GM23338 (cell line): ENCODE results near the gene MANSC1. TPM values are rescaled to one million over a fixed set of nuclear protein-coding genes. Genes with fewer than 3 reads are reported as not detected.

Experiments
- ATAC-seq: fragments of 200-7000 bp; cut with Tn5 transposase; 3 replicates; pipeline ENCODE4 v1.9.1; 2020
- DNase-seq: peaks from one replicate; pipeline ENCODE4 v3.0.0-alpha.2; 2015; ENCODE audit warnings: low spot score
- H2AFZ ChIP-seq: fragments of 200-600 bp; sonication (generic); 2 replicates; pipeline ENCODE4 v1.8.0; 2016; ENCODE audit warnings: antibody characterized with exemption, mild to moderate bottlenecking, moderate library complexity
- H3F3A ChIP-seq: fragments of 200-600 bp; sonication (generic); replicated peaks from 2 replicates; pipeline ENCODE4 v1.8.0; 2017; ENCODE audit warnings: antibody characterized with exemption, mixed run types, low read depth
- H3K27ac ChIP-seq: fragments of 200-600 bp; sonication (generic); 2 replicates; pipeline ENCODE4 v1.6.1; 2016; ENCODE audit warnings: low read depth
- H3K27me3 ChIP-seq: fragments of 200-600 bp; sonication (generic); 2 replicates; pipeline ENCODE4 v1.8.0; 2016; ENCODE audit warnings: mild to moderate bottlenecking, mixed run types, moderate library complexity; ENCODE audit not compliant: insufficient read depth
- H3K36me3 ChIP-seq: fragments of 200-600 bp; sonication (generic); 2 replicates; pipeline ENCODE4 v1.8.0; 2016; ENCODE audit warnings: mild to moderate bottlenecking; ENCODE audit not compliant: insufficient read depth
- H3K4me1 ChIP-seq: fragments of 200-600 bp; sonication (generic); 2 replicates; pipeline ENCODE4 v1.8.0; 2016; ENCODE audit warnings: mild to moderate bottlenecking, moderate library complexity; ENCODE audit not compliant: insufficient read depth
- H3K4me2 ChIP-seq: fragments of 200-600 bp; sonication (generic); 2 replicates; pipeline ENCODE4 v1.7.1; 2017; ENCODE audit warnings: mixed run types
- H3K4me3 ChIP-seq: fragments of 200-600 bp; sonication (generic); 2 replicates; pipeline ENCODE4 v1.6.1; 2016; ENCODE audit warnings: mixed run types
- H3K79me2 ChIP-seq: fragments of 200-600 bp; sonication (generic); replicated peaks from 2 replicates; pipeline ENCODE4 v1.8.0; 2017; ENCODE audit warnings: mild to moderate bottlenecking; ENCODE audit not compliant: insufficient read depth
- H3K9me2 ChIP-seq: fragments of 200-600 bp; sonication (generic); 2 replicates; pipeline ENCODE4 v1.8.0; 2017; ENCODE audit not compliant: insufficient read depth
- H4K20me1 ChIP-seq: fragments of 200-600 bp; sonication (generic); replicated peaks from 2 replicates; pipeline ENCODE4 v1.8.0; 2017; ENCODE audit warnings: mild to moderate bottlenecking; ENCODE audit not compliant: insufficient read depth
- H3K27ac Mint-ChIP-seq: 2 replicates; pipeline ENCODE4 v1.8.0; 2020; ENCODE audit warnings: inconsistent platforms, mild to moderate bottlenecking, moderate library complexity, mixed read lengths
- H3K27me3 Mint-ChIP-seq: 3 replicates; pipeline ENCODE4 v1.8.0; 2022; ENCODE audit warnings: low read depth, mild to moderate bottlenecking, moderate library complexity, mixed read lengths, inconsistent platforms; ENCODE audit not compliant: insufficient read depth, poor library complexity
- H3K36me3 Mint-ChIP-seq: 3 replicates; pipeline ENCODE4 v1.8.0; 2021; ENCODE audit warnings: low read depth, mild to moderate bottlenecking, inconsistent platforms, moderate library complexity, mixed read lengths
- H3K4me1 Mint-ChIP-seq: 3 replicates; pipeline ENCODE4 v1.8.0; 2020; ENCODE audit warnings: mild to moderate bottlenecking, inconsistent platforms, mixed read lengths
- H3K4me3 Mint-ChIP-seq: 3 replicates; pipeline ENCODE4 v1.8.0; 2021; ENCODE audit warnings: moderate library complexity, mild to moderate bottlenecking, inconsistent platforms, mixed read lengths
- H3K9me3 Mint-ChIP-seq: 3 replicates; pipeline ENCODE4 v1.8.0; 2020; ENCODE audit warnings: moderate library complexity, mild to moderate bottlenecking, inconsistent platforms, mixed read lengths
- CREB1 ChIP-seq: fragments of 250-450 bp; sonication (Bioruptor Pico); IDR thresholded peaks from 2 replicates; pipeline ENCODE4 v1.5.0; 2020; ENCODE audit warnings: low read depth, mild to moderate bottlenecking, moderate library complexity
- ETS1 ChIP-seq: IDR thresholded peaks from 2 replicates; pipeline ENCODE4 v1.6.1; 2016; ENCODE audit warnings: antibody characterized with exemption
- EZH2 ChIP-seq: fragments of 200-600 bp; sonication (generic); IDR thresholded peaks from one replicate; pipeline ENCODE4 v1.8.0; 2017; ENCODE audit warnings: antibody characterized with exemption, mild to moderate bottlenecking, low read depth; ENCODE audit not compliant: unreplicated experiment
- EZH2phosphoT487 ChIP-seq: fragments of 200-600 bp; sonication (generic); IDR thresholded peaks from one replicate; pipeline ENCODE4 v1.8.1; 2018; ENCODE audit warnings: antibody characterized with exemption; ENCODE audit not compliant: unreplicated experiment
- JUNB ChIP-seq: IDR thresholded peaks from one replicate; pipeline ENCODE4 v1.6.1; 2016; ENCODE audit warnings: antibody characterized with exemption; ENCODE audit not compliant: unreplicated experiment
- NANOG ChIP-seq: IDR thresholded peaks from 2 replicates; pipeline ENCODE4 v1.6.1; 2016; ENCODE audit warnings: antibody characterized with exemption, borderline replicate concordance
- POLR2AphosphoS5 ChIP-seq: IDR thresholded peaks from 2 replicates; pipeline ENCODE4 v1.6.1; 2016; ENCODE audit warnings: antibody characterized with exemption, low read depth
- STAT1 ChIP-seq: IDR thresholded peaks from one replicate; pipeline ENCODE4 v1.6.1; 2016; ENCODE audit warnings: antibody characterized with exemption; ENCODE audit not compliant: unreplicated experiment
- ZNF114 ChIP-seq: fragments of 250-450 bp; sonication (Bioruptor Pico); IDR thresholded peaks from 2 replicates; pipeline ENCODE4 v1.5.0; 2020; ENCODE audit warnings: mild to moderate bottlenecking, moderate library complexity
- ZNF331 ChIP-seq: fragments of 250-450 bp; sonication (Bioruptor Pico); IDR thresholded peaks from 2 replicates; pipeline ENCODE4 v1.5.0; 2020; ENCODE audit warnings: low read depth, mild to moderate bottlenecking, moderate library complexity
- ZNF462 ChIP-seq: fragments of 250-450 bp; sonication (Bioruptor Pico); IDR thresholded peaks from 2 replicates; pipeline ENCODE4 v1.5.0; 2020; ENCODE audit warnings: mild to moderate bottlenecking, moderate library complexity
- polyA plus RNA-seq: library from polyadenylated mRNA; unstranded; fragments of >200 nt; fragmentation: Nextera tagmentation; extraction: Ambion mirVana; gene quantifications from 2 replicates; pipeline ENCODE4 v1.2.1, GENCODE V29; 2016
- total RNA-seq: library from RNA; depleted of rRNA; stranded (reverse); fragments of >200 nt; shearing (Covaris generic); gene quantifications from 2 replicates; pipeline ENCODE4 v1.2.3, GENCODE V29; 2014
- TF ChIP-seq, protein P1 (sequence below): IDR thresholded peaks from one replicate; pipeline ENCODE4 v1.6.1; 2018; ENCODE audit warnings: antibody characterized with exemption; ENCODE audit not compliant: unreplicated experiment
- TF ChIP-seq, protein P2 (sequence below), 2 experiments: fragments of 200-600 bp in 1 of 2; sonication (generic) in 1 of 2; conservative IDR thresholded peaks; 2 replicates each; pipeline versions ENCODE4 v1.5.1 to v1.6.1; 2016 to 2017; ENCODE audit warnings: antibody characterized with exemption in 2 of 2, low read depth in 2 of 2, mild to moderate bottlenecking in 2 of 2, moderate library complexity in 1 of 2

The MANSC1 gene
- total and polyA plus RNA-seq, 2 experiments from 2014 or later = 4.4 to 5.1 TPM

GRCh38 chr12:12319451-12320183, 30.4 kb downstream of the MANSC1 start:
- no peaks in the 10 kb centered on the region for H4K20me1 ChIP-seq
- no peaks in the 10 kb centered on the region for H3K27me3 ChIP-seq
- H3K9me3 Mint-ChIP-seq = peaks cover 10% of the 10 kb centered on the region
- peaks cover 16% of the 10 kb centered on the region; the same call in 1 of the 2 replicates for H3K4me1 ChIP-seq
- H3K27ac Mint-ChIP-seq = peak overlapping the region; percentile 32
- peaks cover 13% of the 10 kb centered on the region for H3K4me1 Mint-ChIP-seq
- peak; percentile 49 for DNase-seq
- H2AFZ ChIP-seq = peak overlapping the region; percentile 3; the same call in 1 of the 2 replicates
- H3K79me2 ChIP-seq = no peaks in the 10 kb centered on the region
- H3K4me3 ChIP-seq = no peak overlapping the region
- H3K36me3 ChIP-seq = no peaks in the 10 kb centered on the region
- H3K27me3 Mint-ChIP-seq = peaks cover 10% of the 10 kb centered on the region
- 0 out of 3 replicates have a peak overlapping the region, but pooled peaks have one; percentile 3 for H3K4me3 Mint-ChIP-seq
- peak overlapping the region; percentile 22 for H3K4me2 ChIP-seq
- H3K9me2 ChIP-seq = peaks cover 3% of the 10 kb centered on the region; the same call in 1 of the 2 replicates
- no peak for TF ChIP-seq POLR2AphosphoS5
- TF ChIP-seq, protein P1, sequence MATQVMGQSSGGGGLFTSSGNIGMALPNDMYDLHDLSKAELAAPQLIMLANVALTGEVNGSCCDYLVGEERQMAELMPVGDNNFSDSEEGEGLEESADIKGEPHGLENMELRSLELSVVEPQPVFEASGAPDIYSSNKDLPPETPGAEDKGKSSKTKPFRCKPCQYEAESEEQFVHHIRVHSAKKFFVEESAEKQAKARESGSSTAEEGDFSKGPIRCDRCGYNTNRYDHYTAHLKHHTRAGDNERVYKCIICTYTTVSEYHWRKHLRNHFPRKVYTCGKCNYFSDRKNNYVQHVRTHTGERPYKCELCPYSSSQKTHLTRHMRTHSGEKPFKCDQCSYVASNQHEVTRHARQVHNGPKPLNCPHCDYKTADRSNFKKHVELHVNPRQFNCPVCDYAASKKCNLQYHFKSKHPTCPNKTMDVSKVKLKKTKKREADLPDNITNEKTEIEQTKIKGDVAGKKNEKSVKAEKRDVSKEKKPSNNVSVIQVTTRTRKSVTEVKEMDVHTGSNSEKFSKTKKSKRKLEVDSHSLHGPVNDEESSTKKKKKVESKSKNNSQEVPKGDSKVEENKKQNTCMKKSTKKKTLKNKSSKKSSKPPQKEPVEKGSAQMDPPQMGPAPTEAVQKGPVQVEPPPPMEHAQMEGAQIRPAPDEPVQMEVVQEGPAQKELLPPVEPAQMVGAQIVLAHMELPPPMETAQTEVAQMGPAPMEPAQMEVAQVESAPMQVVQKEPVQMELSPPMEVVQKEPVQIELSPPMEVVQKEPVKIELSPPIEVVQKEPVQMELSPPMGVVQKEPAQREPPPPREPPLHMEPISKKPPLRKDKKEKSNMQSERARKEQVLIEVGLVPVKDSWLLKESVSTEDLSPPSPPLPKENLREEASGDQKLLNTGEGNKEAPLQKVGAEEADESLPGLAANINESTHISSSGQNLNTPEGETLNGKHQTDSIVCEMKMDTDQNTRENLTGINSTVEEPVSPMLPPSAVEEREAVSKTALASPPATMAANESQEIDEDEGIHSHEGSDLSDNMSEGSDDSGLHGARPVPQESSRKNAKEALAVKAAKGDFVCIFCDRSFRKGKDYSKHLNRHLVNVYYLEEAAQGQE = no peak
- no peak for TF ChIP-seq NANOG
- no peak for TF ChIP-seq STAT1
- no peak for TF ChIP-seq ZNF331
- TF ChIP-seq, protein P2, sequence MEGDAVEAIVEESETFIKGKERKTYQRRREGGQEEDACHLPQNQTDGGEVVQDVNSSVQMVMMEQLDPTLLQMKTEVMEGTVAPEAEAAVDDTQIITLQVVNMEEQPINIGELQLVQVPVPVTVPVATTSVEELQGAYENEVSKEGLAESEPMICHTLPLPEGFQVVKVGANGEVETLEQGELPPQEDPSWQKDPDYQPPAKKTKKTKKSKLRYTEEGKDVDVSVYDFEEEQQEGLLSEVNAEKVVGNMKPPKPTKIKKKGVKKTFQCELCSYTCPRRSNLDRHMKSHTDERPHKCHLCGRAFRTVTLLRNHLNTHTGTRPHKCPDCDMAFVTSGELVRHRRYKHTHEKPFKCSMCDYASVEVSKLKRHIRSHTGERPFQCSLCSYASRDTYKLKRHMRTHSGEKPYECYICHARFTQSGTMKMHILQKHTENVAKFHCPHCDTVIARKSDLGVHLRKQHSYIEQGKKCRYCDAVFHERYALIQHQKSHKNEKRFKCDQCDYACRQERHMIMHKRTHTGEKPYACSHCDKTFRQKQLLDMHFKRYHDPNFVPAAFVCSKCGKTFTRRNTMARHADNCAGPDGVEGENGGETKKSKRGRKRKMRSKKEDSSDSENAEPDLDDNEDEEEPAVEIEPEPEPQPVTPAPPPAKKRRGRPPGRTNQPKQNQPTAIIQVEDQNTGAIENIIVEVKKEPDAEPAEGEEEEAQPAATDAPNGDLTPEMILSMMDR (conservative IDR thresholded peaks at IDR 0.05; ENCODE audit: low read depth in 2 of 2) = no peak
- no peak for TF ChIP-seq ETS1
- TF ChIP-seq CREB1 (CRISPR knock-in tag) = no peak
- no peak for TF ChIP-seq ZNF462
- no peak for TF ChIP-seq EZH2phosphoT487
- TF ChIP-seq EZH2 = no peak
- TF ChIP-seq ZNF114 (CRISPR knock-in tag) = no peak
- TF ChIP-seq JUNB = no peak
- H3K27ac ChIP-seq = 0 out of 2 replicates have a peak overlapping the region, but pooled peaks have one; percentile 33
- peaks cover 11% of the 10 kb centered on the region for H3K36me3 Mint-ChIP-seq
- 0 out of 2 replicates have a peak, but pooled peaks cover 3% of the 10 kb centered on the region for H3F3A ChIP-seq
- peak; percentile 94 for ATAC-seq
